PC-9 (cell line): Measurements from ENCODE around the gene KIAA1191. TPM values are rescaled to one million over a fixed set of nuclear protein-coding genes. Genes with fewer than 3 reads are reported as not detected.

Source experiments
- BruUV-seq: library from RNA; stranded (reverse); fragments of 400-500 nt; replicated peaks from 2 replicates; lab custom pipeline; 2021; lab: Mats Ljungman, UMichigan
- CTCF ChIA-PET: fragments of 300-600 bp; sonication (Branson Sonifier 250); formaldehyde crosslinking; loops from one replicate; lab custom pipeline; 2022; ENCODE audit warnings: antibody characterized with exemption; lab: Charles Lee
- POLR2A ChIA-PET: fragments of 300-600 bp; sonication (Branson Sonifier 250); formaldehyde crosslinking; loops from one replicate; lab custom pipeline; 2022; ENCODE audit warnings: antibody characterized with exemption; ENCODE audit not compliant: unreplicated experiment; lab: Charles Lee
- DNase-seq, 2 experiments: peaks; one replicate each; pipeline versions ENCODE4 v3.0.0 to v3.0.0-alpha.2; 2015 to 2022; ENCODE audit warnings: mixed read lengths in 1 of 2
- H2AFZ ChIP-seq: fragments of 200-600 bp; sonication (generic); 2 replicates; pipeline ENCODE4 v1.8.1; 2017; ENCODE audit warnings: antibody characterized with exemption
- H3F3A ChIP-seq: fragments of 200-600 bp; sonication (generic); 2 replicates; pipeline ENCODE4 v1.8.1; 2017; ENCODE audit warnings: antibody characterized with exemption, mild to moderate bottlenecking, low read depth; ENCODE audit not compliant: insufficient read depth
- H3K27ac ChIP-seq: fragments of 200-600 bp; sonication (generic); 2 replicates; pipeline ENCODE4 v1.6.1; 2016; ENCODE audit warnings: mixed run types
- H3K27me3 ChIP-seq: fragments of 200-600 bp; sonication (generic); 2 replicates; pipeline ENCODE4 v1.6.1; 2016; ENCODE audit warnings: low read depth, mixed run types; ENCODE audit not compliant: insufficient read depth
- H3K36me3 ChIP-seq: fragments of 200-600 bp; sonication (generic); 2 replicates; pipeline ENCODE4 v1.6.1; 2016; ENCODE audit warnings: low read depth, mixed run types
- H3K4me1 ChIP-seq: fragments of 200-600 bp; sonication (generic); replicated peaks from 2 replicates; pipeline ENCODE4 v1.6.1; 2016; ENCODE audit warnings: mixed run types; ENCODE audit not compliant: insufficient read depth
- H3K4me2 ChIP-seq: fragments of 200-600 bp; sonication (generic); 2 replicates; pipeline ENCODE4 v1.6.1; 2017; ENCODE audit warnings: mixed run types
- H3K4me3 ChIP-seq: fragments of 200-600 bp; sonication (generic); 2 replicates; pipeline ENCODE4 v1.6.1; 2016; ENCODE audit warnings: mixed run types
- H3K79me2 ChIP-seq: fragments of 200-600 bp; sonication (generic); 2 replicates; pipeline ENCODE4 v1.6.1; 2017; ENCODE audit warnings: low read depth, mixed run types
- H3K9me2 ChIP-seq: fragments of 200-600 bp; sonication (generic); 2 replicates; pipeline ENCODE4 v1.8.1; 2017; ENCODE audit warnings: mild to moderate bottlenecking; ENCODE audit not compliant: insufficient read depth
- H3K9me3 ChIP-seq: fragments of 200-600 bp; sonication (generic); 2 replicates; pipeline ENCODE4 v1.8.1; 2016; ENCODE audit warnings: low read depth; ENCODE audit not compliant: insufficient read depth
- H4K20me1 ChIP-seq: fragments of 200-600 bp; sonication (generic); 2 replicates; pipeline ENCODE4 v1.8.1; 2017; ENCODE audit not compliant: insufficient read depth
- EZH2 ChIP-seq: fragments of 200-600 bp; sonication (generic); IDR thresholded peaks from 2 replicates; pipeline ENCODE4 v1.8.0; 2017; ENCODE audit warnings: antibody characterized with exemption, low read depth
- intact Hi-C: fragments of 100-400 bp; cut with micrococcal nuclease; formaldehyde crosslinking; loops from one replicate; pipeline ENCODE4 v1.10.0; 2022; ENCODE audit not compliant: unreplicated experiment
- total RNA-seq: library from RNA; stranded (reverse); gene quantifications from 2 replicates; pipeline ENCODE4 v1.2.3, GENCODE V29; 2021
- TF ChIP-seq, protein P1 (sequence below): fragments of 200-600 bp; sonication (generic); conservative IDR thresholded peaks from 2 replicates; pipeline ENCODE4 v1.6.1; 2017; ENCODE audit warnings: mixed run types, antibody characterized with exemption, mild to moderate bottlenecking, moderate library complexity

KIAA1191 gene
- total RNA-seq, 1 experiment from 2014 or later, result 115 TPM

DNA sequence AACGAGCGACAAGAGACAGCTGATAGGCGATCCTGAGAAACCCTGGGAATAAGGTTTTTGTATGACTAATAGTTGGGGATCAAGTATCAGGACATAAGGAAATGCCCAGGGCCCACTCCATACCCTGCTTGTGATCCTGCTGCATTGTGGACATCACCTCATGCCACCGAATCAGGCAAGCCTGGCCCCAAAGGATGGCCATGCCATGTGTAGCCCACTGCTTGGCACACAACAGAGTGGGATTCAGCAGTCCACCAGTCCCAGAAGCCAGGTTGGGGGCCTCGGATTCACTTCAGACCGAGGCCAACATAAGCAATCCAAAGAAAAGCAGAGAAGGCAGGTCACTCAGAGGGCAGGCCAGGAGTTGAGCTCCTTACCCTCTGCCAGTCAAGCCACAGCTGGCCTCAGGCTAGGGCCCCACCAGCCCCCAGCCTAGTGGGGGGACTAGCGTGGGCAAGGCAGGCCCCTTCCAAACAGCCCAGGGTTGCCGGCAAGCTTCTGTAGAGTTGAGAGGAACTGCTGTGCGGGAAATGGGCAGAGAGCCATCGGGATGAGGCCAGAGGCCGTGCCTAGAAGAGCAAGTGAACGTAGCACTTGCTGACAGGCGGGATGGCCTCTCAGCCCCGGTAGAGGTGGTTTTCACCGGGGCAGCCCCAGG, 21.8 kb upstream of the KIAA1191 start:
- ChIA-PET POLR2A (no interaction called here), CTCF (no interaction called here)
- peaks cover 46% of the 10 kb centered on the region for H3K36me3 ChIP-seq
- H3K9me2 ChIP-seq, result no peaks in the 10 kb centered on the region
- peaks cover 19% of the 10 kb centered on the region for H4K20me1 ChIP-seq
- no peak overlapping the region for H3K4me2 ChIP-seq
- H3K4me3 ChIP-seq, result no peak overlapping the region
- H3K27me3 ChIP-seq, result no peaks in the 10 kb centered on the region
- no peak overlapping the region for H3K27ac ChIP-seq
- H3F3A ChIP-seq, result peaks cover 7% of the 10 kb centered on the region
- TF ChIP-seq EZH2, result no peak
- TF ChIP-seq, protein P1, sequence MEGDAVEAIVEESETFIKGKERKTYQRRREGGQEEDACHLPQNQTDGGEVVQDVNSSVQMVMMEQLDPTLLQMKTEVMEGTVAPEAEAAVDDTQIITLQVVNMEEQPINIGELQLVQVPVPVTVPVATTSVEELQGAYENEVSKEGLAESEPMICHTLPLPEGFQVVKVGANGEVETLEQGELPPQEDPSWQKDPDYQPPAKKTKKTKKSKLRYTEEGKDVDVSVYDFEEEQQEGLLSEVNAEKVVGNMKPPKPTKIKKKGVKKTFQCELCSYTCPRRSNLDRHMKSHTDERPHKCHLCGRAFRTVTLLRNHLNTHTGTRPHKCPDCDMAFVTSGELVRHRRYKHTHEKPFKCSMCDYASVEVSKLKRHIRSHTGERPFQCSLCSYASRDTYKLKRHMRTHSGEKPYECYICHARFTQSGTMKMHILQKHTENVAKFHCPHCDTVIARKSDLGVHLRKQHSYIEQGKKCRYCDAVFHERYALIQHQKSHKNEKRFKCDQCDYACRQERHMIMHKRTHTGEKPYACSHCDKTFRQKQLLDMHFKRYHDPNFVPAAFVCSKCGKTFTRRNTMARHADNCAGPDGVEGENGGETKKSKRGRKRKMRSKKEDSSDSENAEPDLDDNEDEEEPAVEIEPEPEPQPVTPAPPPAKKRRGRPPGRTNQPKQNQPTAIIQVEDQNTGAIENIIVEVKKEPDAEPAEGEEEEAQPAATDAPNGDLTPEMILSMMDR, result no peak
- H3K4me1 ChIP-seq, result peaks cover 15% of the 10 kb centered on the region
- peaks cover 31% of the 10 kb centered on the region for H3K79me2 ChIP-seq
- no peak for DNase-seq
- no peak overlapping the region for H2AFZ ChIP-seq
- intact Hi-C loops, result loop anchor here (10.0 kb wide), 2 partner anchors 261 to 441 kb away; partner anchors contain the start of gene TSPAN17
- no TSS peak for BruUV-seq
- H3K9me3 ChIP-seq, result no peaks in the 10 kb centered on the region

DNA sequence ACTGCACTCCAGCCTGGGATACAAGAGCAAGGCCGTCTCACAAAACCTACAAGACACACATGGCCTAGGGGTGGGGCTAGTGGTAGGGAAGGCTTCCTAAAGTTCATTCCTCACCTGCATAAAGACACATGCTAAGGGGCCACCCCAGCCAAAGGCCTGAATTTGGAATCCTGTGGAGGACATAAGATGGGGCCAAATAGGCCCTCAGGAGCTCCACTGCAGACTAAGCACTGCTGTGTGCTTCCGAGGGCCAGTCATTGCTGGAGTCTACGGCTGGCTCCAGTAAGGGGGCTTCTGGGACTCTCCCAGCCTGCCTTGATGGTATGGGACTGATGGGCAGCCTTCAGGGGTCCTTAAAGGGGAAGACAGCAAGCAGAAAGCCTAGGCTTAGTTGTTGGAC, 21.2 kb upstream of the KIAA1191 start:
- Histone ChIP-seq H3K4me1 (peaks cover 15% of the 10 kb centered on the region), H4K20me1 (peaks cover 19% of the 10 kb centered on the region), H2AFZ (no peak overlapping the region), H3K27me3 (no peaks in the 10 kb centered on the region), H3K79me2 (peaks cover 25% of the 10 kb centered on the region), H3K27ac (no peak overlapping the region), H3K36me3 (peaks cover 46% of the 10 kb centered on the region), H3K9me2 (no peaks in the 10 kb centered on the region), H3K9me3 (no peaks in the 10 kb centered on the region), H3K4me2 (no peak overlapping the region), H3F3A (peaks cover 7% of the 10 kb centered on the region), H3K4me3 (no peak overlapping the region)
- intact Hi-C loops, result loop anchor here (10.0 kb wide), 2 partner anchors 262 to 442 kb away; partner anchors contain the start of gene TSPAN17
- ChIA-PET CTCF (no interaction called here), POLR2A (interaction anchor here (0.6 kb wide), 1 partner anchor 183 kb away, joined by 5 read pairs; no protein-coding TSS in a partner anchor)
- BruUV-seq, result no TSS peak
- TF ChIP-seq, protein P1, result no peak
- no peak for TF ChIP-seq EZH2
- DNase-seq, result no peak

DNA sequence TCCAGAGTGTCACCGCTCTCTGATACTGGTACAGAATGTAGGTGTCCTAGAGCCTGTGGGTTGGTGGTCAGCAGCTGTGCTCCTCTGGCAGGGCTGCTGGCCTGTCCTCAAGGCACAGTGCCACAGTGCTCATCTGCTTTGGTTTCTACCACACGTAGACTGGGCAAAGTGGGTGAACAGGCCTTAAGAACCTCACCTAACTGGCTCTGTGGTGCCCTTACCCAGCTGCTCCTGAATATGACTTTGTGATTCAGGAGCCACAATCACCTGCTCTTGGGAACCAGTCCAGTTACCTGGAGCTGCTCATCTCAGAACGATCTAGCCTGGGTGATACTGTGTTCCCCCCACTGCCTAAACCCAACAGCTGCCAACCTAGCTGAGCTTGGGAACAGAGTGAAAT, 20.4 kb upstream of the KIAA1191 start:
- Histone ChIP-seq H3K4me1 (peaks cover 10% of the 10 kb centered on the region), H3K9me3 (no peaks in the 10 kb centered on the region), H3K4me2 (no peak overlapping the region), H3K4me3 (no peak overlapping the region), H3K27ac (no peak overlapping the region), H3F3A (peaks cover 7% of the 10 kb centered on the region), H3K79me2 (peaks cover 18% of the 10 kb centered on the region), H2AFZ (no peak overlapping the region), H3K27me3 (no peaks in the 10 kb centered on the region), H3K36me3 (peaks cover 42% of the 10 kb centered on the region), H3K9me2 (no peaks in the 10 kb centered on the region), H4K20me1 (peaks cover 16% of the 10 kb centered on the region)
- intact Hi-C loops, result loop anchor here (10.0 kb wide), 2 partner anchors 263 to 443 kb away; partner anchors contain the start of gene TSPAN17
- CTCF ChIA-PET, result no interaction called here
- no peak for TF ChIP-seq EZH2
- TF ChIP-seq, protein P1, result no peak
- POLR2A ChIA-PET, result no interaction called here
- DNase-seq, result no peak
- no TSS peak for BruUV-seq
